Stimulated activated CD4-positive, alpha-beta T cell treated with anti-CD3 and anti-CD28 coated beads, Interleukin-2, amount 100 ng/mL, for 48 hours (primary cell): ENCODE results near the gene VPS33B.
A peak's percentile ranks its signal among the peaks of the same experiment; 100 is the strongest.
"Not testable (repeated sequence)": the region's sequence is repeated elsewhere in the genome, so short reads cannot be mapped to it uniquely, and the experiment has no call there.

Experiments used
- DNase-seq, 2 donors: peaks; one replicate each; pipeline ENCODE4 v3.0.0-alpha.2; 2020

Gene VPS33B

GRCh38 chr15:91027677-91028076 is 5.3 kb upstream of the VPS33B start:
- DNase-seq = no peak

DNA sequence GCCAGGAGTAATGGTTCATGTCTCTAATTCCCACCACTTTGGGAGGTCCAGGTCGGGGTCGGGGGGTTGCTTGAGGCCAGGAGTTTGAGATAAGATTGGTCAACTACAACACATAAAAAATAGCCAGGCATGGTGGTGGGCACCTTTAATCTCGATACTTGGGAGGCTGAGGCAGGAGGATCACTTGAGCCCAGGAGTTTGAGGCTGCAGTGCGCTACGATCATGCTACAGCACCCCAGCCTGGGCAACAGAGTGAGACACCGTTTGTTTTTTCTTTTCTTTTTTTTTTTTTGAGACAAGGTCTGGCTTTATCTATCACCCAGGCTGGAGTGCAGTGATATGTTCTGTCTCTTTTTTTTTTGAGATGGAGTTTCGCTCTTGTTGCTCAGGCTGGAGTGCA is 1.3 kb upstream of the VPS33B start:
- DNase-seq = no peak

DNA sequence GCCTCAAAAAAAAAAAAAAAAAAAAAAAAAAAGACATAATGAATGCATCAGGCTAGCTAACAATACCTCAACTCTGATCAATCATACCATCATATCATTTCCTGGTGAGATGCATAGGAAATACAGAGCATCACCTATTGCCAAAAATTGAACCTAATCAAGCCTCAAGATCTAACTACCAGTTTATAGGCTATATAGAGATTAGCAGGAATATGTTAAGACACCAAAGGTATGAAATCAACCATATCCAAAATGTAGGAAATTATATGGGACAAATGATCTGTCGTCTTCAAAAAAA is 387 bp upstream of the VPS33B start:
- no peak for DNase-seq

- DNase-seq = no peak
These were observed 799 bp downstream of the VPS33B start for GRCh38 chr15:91021516-91022074.

GRCh38 chr15:91018158-91018557 is 4.2 kb downstream of the VPS33B start:
- no peak for DNase-seq

DNA sequence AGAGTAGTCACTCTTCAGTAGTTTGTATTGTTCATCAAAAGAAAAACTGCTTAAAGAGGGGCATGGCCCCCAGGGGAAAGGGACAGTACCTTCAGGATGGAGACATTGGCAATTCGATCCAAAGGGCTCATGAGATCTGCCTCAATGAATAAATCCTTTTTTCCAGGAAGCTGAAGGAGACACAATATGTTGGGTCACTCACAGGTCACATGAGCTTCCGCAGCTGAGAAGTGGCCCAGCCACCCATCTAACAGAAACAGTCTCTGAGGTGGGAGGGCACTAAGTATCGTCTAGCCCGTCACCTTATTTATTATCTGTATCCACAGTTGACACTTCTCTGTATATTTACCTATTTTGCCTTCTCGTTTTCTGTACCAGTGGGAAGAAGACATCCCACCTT is 4.7 kb downstream of the VPS33B start:
- no peak for DNase-seq

GRCh38 chr15:91013701-91014100 is 8.7 kb downstream of the VPS33B start:
- not testable (repeated sequence) for DNase-seq

DNA sequence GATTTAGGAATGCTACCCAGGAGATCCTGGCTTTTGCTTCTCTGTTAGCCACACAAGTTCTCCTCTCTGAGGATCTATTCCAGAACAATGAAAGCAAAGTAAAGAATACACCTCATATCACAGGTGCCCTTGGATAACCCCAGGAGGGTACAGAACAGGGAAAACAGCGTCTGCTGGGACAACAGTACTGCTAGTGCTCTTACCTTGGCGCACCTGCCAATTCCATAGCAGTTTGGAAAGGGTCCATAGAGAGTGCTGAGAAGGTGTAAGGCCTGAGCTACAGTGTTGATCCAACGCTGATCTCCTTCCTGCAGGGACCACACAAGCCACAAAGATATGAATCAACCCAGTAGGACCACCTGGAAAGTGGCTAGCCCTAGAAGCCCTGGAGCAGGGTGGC is 15.1 kb downstream of the VPS33B start:
- DNase-seq = no peak

DNA sequence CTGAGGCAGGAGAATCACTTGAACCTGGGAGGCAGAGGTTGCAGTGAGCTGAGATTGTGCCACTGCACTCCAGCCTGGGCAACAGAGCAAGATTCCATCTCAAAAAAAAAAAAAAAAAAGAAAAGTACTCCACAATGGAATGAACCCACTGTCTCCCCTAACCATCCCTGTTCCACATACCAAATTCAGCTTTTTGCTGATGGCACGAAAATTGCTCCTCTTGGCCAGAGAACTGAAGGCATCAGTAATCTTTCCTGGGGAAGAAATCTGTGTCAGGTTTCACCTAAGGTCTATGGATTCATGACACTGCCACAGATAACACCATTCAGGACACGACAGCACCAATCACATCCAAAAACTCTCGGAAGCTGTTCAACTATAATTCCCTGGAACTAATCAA is 21.2 kb downstream of the VPS33B start:
- no peak for DNase-seq

DNA sequence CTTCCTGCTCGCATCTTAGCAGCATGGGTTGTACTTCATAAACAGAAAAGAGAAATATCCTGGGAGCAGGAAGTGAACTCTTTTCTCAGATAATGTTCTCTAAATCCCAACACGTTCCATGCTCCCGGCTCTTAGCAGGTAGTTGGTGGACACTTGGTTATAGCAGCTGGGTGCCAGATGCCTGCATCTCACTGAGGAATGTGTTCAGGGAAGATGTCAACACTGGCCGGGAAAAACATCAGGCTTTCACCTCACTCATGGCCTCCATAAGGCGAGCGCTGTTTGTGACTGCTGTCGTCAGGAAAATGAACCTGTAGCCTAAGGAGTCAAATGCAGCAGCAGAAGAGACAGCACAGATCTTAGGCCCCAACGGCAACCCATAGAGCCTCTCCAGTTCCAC is 23.7 kb downstream of the VPS33B start:
- DNase-seq = no peak

DNA sequence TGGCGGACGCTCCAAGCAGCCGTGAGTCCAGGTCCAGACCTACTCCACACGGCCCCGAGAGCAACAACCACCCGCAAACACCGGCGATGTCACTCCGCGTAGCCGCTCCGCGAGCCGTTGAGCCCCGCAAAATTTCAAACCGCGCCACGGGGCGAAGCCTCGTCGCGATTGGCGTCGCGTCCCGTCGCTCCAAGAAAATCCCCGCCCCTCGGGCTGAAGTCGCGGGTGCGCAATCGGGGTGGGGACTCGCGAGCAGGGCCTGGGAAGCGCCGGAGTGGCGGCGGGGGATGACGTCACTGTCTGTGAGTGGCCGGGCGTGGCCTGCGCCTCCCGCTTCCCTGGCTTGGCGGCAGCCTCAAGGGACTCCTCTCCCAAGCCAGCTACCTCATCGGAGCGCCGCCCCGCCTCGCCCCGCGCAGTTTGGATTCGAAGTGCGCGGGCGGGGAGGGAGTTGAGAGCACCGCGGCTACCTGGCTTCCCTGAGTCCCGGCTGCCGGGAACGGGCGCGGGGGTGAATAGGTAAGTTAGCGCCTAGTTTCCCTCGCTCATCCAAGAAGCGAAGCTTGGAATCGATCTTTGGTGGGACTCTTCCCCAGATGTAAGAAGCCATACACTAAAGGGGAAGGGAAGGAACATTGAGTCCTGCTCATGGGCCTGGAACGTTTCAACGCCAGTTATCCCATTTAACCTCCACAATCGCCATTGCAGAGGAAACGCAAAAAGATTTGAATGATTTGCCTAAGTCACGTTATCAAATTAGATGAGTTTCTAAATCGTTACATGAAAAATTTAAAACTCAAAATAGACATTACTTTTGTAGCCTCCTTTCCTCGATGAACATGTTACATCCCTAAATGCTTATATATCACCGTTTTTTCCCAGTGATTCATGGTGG is 27.7 kb downstream of the VPS33B start, which contains the start of gene PRC1:
TSS of gene PRC1 (minus strand) at position 119 of the 895 bp plus-strand sequence. CDS start at position 1, 118 bp downstream.
- peak; percentile 98 for DNase-seq

GRCh38 chr15:90994059-90994416 is 28.4 kb downstream of the VPS33B start:
- DNase-seq = peak in 1 of 2 donors; percentile 3

- no peak for DNase-seq
These were observed 30.7 kb downstream of the VPS33B start for GRCh38 chr15:90991587-90992285.

DNA sequence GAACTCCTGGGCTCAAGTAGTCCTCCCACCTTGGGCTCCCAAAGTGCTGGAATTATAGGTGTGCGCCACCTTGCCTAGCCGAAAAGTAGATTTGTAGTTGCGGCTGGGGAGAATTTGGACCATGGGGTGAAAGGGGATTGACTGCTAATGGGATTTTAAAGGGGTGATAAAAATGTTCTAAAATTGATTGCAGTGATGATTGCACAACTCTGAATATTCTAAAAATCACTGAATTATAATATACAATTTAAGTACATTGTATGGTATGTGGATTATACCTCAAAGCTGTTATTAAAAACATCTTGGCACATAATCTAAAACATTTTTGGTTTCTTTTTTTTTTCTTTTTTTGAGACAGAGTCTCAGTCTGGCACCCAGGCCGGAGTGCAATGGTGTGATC is 31.9 kb downstream of the VPS33B start:
- DNase-seq = no peak

DNA sequence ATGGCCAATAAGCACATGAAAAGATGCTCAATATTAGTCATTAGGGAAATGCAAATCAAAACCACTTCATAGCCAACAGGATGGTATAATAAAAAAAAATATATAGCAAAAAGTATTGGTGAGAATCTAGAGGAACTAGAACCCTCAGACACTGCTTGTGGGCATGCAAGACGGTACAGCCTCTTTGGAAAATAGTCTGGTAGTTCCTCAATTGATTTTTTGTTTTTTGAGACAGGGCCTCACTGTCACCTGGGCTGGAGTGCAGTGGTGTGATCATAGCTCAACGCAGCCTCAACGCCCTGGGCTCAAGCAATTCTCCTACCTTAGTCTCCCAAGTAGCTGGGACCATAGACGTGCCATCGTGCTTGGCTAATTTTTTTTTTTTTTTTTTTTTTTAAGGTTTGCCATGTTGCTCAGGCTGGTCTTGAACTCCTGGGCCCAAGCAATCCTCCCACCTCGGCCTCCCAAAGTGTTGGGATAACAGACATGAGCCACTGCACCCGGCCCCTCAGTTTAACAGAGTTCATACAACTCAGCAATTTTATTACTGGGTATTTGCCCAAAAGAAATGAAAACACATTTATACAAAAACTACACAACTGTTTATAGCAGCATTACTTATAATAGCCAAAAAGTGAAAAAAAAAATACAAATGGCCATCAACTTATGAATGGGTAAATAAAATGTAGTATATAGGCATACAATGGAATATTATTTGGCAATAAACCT is 33.2 kb downstream of the VPS33B start:
- no peak for DNase-seq

DNA sequence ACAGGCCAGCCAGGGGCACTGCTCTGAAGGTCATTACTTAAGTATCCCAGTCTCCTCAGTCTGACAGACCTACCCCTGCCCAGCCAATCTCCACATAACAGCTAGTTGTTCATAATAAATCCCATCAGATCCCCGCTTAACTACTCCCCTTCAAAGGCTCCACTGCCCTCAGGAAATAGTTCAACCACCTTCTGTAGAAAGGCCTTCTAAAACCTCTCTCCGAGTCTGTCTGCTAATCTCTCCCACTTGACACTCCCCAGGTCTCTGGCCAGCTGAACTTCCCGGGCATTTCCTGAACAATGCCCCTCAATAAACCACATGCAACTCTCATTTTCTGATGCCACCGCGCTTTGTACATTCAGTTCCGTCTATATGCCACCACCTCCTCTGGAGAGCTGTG is 34.1 kb downstream of the VPS33B start:
- DNase-seq = no peak

DNA sequence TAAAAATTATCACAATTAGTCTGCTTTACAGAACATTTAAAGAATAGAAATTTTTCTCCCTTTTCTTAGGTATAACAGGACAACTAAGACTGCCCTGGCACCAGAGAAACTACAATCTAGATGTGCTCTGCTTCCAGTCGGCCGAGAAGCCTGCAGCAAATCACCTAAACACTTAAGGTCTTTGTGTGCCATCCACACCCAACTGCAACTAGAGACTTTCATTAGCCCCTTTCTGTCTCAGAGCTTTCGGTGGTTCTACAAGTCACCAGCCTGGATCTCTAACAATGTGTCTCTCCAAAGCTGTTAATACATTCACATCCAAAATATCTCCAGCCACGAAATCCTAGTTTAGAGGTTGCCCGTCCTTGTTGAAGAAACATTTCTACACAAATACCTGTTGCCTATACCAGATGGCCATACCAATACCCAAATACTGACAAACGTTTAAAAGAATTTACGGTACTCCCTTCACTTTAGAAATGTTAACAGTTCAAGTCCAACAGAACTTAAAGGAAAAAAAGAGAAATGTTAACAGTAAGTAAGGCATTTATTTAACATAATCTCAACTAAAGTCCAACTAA is 34.7 kb downstream of the VPS33B start:
- no peak for DNase-seq

DNA sequence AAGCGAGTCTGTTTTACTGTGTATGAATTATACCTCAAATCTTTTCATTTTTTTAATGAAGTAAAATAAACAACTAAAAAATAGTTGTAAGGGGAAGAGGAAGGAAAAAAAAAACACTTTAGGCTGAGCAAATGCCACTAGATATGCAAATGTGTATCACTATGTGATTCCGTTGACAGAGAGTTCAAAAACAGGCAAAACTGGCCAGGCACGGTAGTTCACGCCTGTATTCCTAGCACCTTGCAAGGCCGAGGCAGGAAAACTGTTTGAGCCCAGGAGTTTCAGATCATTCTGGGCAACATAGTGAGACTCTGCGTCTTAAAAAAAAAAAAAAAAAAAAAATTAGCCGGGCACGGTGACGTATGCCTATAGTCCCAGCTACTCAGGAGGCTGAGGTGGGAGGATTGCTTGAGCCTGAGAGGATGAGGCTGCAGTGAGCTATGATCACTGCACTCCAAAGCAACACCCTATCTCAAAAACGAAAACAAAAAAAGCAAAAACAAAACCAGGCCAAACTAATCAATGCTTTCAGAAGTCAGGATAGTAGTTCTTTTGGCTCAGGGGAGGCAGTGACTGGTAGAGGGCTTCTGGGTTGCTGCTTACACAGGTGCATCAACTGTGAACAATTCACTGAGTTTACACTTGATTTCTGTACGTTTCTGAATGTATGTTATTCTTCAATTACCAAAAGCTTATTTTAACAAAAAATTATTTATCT is 35.4 kb downstream of the VPS33B start:
- DNase-seq = no peak

- no peak for DNase-seq
These were observed 40.3 kb downstream of the VPS33B start for GRCh38 chr15:90982135-90982534.

- no peak for DNase-seq
These were observed 40.7 kb downstream of the VPS33B start for GRCh38 chr15:90981681-90982080.

DNA sequence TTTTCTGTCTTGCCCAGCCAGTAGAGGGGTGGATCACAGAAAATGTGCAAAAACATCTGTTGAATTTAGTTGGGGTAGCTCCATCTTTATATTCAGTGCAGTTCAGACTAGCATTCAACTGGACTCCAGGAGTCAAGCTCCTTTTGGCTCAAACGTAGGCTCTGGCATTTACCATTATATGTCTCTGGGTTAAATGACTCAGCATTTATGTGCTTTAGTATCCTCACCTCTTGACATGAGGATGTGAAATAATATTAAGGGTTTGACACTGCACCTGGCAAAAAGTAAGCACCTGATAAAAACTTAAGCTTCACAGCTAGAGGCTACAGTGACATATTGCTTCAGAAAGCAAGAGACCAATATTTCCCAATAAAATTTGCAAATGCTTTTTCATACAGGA is 42.8 kb downstream of the VPS33B start:
- no peak for DNase-seq

DNA sequence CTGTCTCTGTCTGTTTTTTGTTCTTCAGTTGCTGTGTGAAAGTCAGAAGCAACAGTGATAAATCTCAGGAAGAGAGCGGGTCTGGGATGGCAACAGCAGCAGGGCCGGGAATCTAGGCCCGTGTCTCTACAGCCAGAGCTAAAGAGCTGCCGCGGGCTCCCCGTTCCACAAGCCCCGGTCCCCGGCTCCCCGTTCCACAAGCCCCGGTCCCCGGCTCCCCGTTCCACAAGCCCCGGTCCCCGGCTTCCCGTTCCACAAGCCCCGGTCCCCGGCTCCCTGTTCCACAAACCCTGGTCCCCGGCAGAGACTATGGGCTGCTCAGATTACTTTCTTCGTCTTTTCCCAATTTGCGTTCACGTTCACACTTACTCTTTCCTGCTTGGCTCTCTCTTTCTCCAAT is 48.2 kb downstream of the VPS33B start:
- DNase-seq = no peak
